ENCODE measurements around the gene ATF7IP.
A peak's percentile ranks its signal among the peaks of the same experiment; 100 is the strongest.
"Not testable (repeated sequence)": the region's sequence is repeated elsewhere in the genome, so short reads cannot be mapped to it uniquely, and the experiment has no call there.

Gene ATF7IP

GRCh38 chr12:14384783-14385638 is 19.5 kb downstream of the ATF7IP start:
- peak; percentile 79 for DNase-seq

GRCh38 chr12:14387219-14387871 is 21.9 kb downstream of the ATF7IP start:
- no peak for DNase-seq

GRCh38 chr12:14390449-14390848 is 25.0 kb downstream of the ATF7IP start:
- no peak for DNase-seq

GRCh38 chr12:14390870-14391530 is 25.5 kb downstream of the ATF7IP start:
- DNase-seq: no peak

- no peak for DNase-seq
Observed at GRCh38 chr12:14393751-14394150, 28.3 kb downstream of the ATF7IP start.

GRCh38 chr12:14394317-14395073 is 29.0 kb downstream of the ATF7IP start:
- DNase-seq: peak; percentile 77

GRCh38 chr12:14395074-14395778 is 29.7 kb downstream of the ATF7IP start:
- DNase-seq: no peak

GRCh38 chr12:14396071-14396470 is 30.6 kb downstream of the ATF7IP start:
- no peak for DNase-seq

GRCh38 chr12:14399871-14400270 is 34.4 kb downstream of the ATF7IP start:
- peak; percentile 69 for DNase-seq

- DNase-seq: no peak
Observed at GRCh38 chr12:14400599-14400998, 35.1 kb downstream of the ATF7IP start.

GRCh38 chr12:14401267-14401666 is 35.8 kb downstream of the ATF7IP start:
- DNase-seq: not testable (repeated sequence)

- DNase-seq: no peak
Observed at GRCh38 chr12:14402697-14403096, 37.2 kb downstream of the ATF7IP start.

- DNase-seq: no peak
Observed at GRCh38 chr12:14403293-14403692, 37.8 kb downstream of the ATF7IP start.

GRCh38 chr12:14403711-14404196 is 38.3 kb downstream of the ATF7IP start:
- DNase-seq: peak; percentile 83

GRCh38 chr12:14405407-14405806 is 39.9 kb downstream of the ATF7IP start:
- not testable (repeated sequence) for DNase-seq

GRCh38 chr12:14408208-14408607 is 42.7 kb downstream of the ATF7IP start:
- peak; percentile 31 for DNase-seq

GRCh38 chr12:14410177-14410576 is 44.7 kb downstream of the ATF7IP start:
- peak; percentile 43 for DNase-seq

- DNase-seq: peak; percentile 34
Observed at GRCh38 chr12:14410841-14411569, 45.5 kb downstream of the ATF7IP start.

- peak; percentile 28 for DNase-seq
Observed at GRCh38 chr12:14416658-14417057, 51.2 kb downstream of the ATF7IP start.

- DNase-seq: peak; percentile 37
Observed at GRCh38 chr12:14417715-14418114, 52.2 kb downstream of the ATF7IP start.

- DNase-seq: no peak
Observed at GRCh38 chr12:14418451-14418890, 53.0 kb downstream of the ATF7IP start.
